Esophagus muscularis mucosa (tissue), 4 donors: Measurements from ENCODE around the gene UQCRFS1. TPM values are rescaled to one million over a fixed set of nuclear protein-coding genes. Genes with fewer than 3 reads are reported as not detected.

Experiments
- DNase-seq: peaks from one replicate; pipeline ENCODE4 v3.0.0-alpha.2; 2017; ENCODE audit errors: extremely low spot score
- H3K27ac ChIP-seq, 4 donors: fragments of 200-600 bp; sonication (generic); replicated peaks in 1 of 4; 1 replicate in 3 of 4; 2 replicates in 1 of 4; pipeline ENCODE4 v1.5.1; 2016 to 2019; ENCODE audit warnings: mild to moderate bottlenecking in 1 of 4
- H3K27me3 ChIP-seq, 4 donors: fragments of 200-600 bp; sonication (generic); one replicate each; pipeline versions ENCODE4 v1.5.1 to v1.6.0; 2016 to 2019
- H3K36me3 ChIP-seq, 4 donors: fragments of 200-600 bp; sonication (generic); one replicate each; pipeline ENCODE4 v1.5.1; 2016 to 2019
- H3K4me1 ChIP-seq, 4 donors: fragments of 200-600 bp; sonication (generic); one replicate each; pipeline ENCODE4 v1.5.1; 2016 to 2019
- H3K4me3 ChIP-seq, 4 donors: fragments of 200-600 bp; sonication (generic); 1 replicate in 2 of 4; 2 replicates in 2 of 4; pipeline ENCODE4 v1.5.1; 2016 to 2019; ENCODE audit warnings: mild to moderate bottlenecking in 4 of 4, moderate library complexity in 1 of 4
- H3K9me3 ChIP-seq, 4 donors: fragments of 200-600 bp; sonication (generic); 1 replicate in 3 of 4; 2 replicates in 1 of 4; pipeline ENCODE4 v1.5.1; 2016 to 2019
- CTCF ChIP-seq, 3 experiments: fragments of 200-600 bp in 2 of 3; fragments of 450-650 bp in 1 of 3; sonication (generic) in 2 of 3; IDR thresholded peaks; one replicate each; pipeline ENCODE4 v1.5.1; 2017 to 2019; ENCODE audit warnings: antibody characterized with exemption in 3 of 3, mild to moderate bottlenecking in 2 of 3, moderate library complexity in 1 of 3
- EP300 ChIP-seq: sonication (generic); formaldehyde crosslinking; IDR thresholded peaks from one replicate; pipeline ENCODE4 v1.6.1; 2017; ENCODE audit warnings: antibody characterized with exemption
- POLR2A ChIP-seq: fragments of 450-650 bp; IDR thresholded peaks from one replicate; pipeline ENCODE4 v1.6.1; 2017; ENCODE audit warnings: antibody characterized with exemption, moderate library complexity, mild to moderate bottlenecking, low read depth
- POLR2AphosphoS5 ChIP-seq, 2 donors: sonication (generic); formaldehyde crosslinking; IDR thresholded peaks; one replicate each; pipeline ENCODE4 v1.6.1; 2017; ENCODE audit warnings: antibody characterized with exemption in 2 of 2
- WGBS: methylation state at CpG from one replicate; pipeline ENCODE4 v1.1.5; 2018; 5-methylcytosine and 5-hydroxymethylcytosine counted together
- intact Hi-C: fragments of 100-400 bp; cut with DNase I; formaldehyde crosslinking; loops from one replicate; pipeline ENCODE4 v1.15.1; 2023
- small RNA-seq, 3 donors: library from RNA; depleted of rRNA; stranded (forward); fragments of <200 nt; gene quantifications; one replicate each; pipeline ENCODE3, GENCODE V24; 2016
- total RNA-seq, 4 donors: library from RNA; depleted of rRNA; stranded (reverse); fragments of >200 nt; gene quantifications; one replicate each; pipeline versions ENCODE4 v1.1.0 to v1.2.1, GENCODE V29; 2016

The UQCRFS1 gene
- total RNA-seq, 4 donors from 2014 or later = 41.1 to 46.4 (median 43.3) TPM

GRCh38 chr19:29155683-29156082, 57.3 kb downstream of the UQCRFS1 start:
- WGBS = 84% methylated on average over 2 of the region's 2 CpGs
- no peaks in the 10 kb centered on the region for H3K36me3 ChIP-seq
- DNase-seq = no peak
- intact Hi-C loops = no loop called here
- no peak overlapping the region for H3K27ac ChIP-seq
- peaks cover 0 to 2% (median 0%) of the 10 kb centered on the region in 4 donors for H3K27me3 ChIP-seq
- TF ChIP-seq EP300 (no peak), POLR2AphosphoS5 (IDR thresholded peaks at IDR 0.05) (no peak), CTCF (IDR thresholded peaks at IDR 0.05) (no peak), POLR2A (no peak)
- no peak overlapping the region for H3K4me3 ChIP-seq
- H3K9me3 ChIP-seq = peaks cover 0 to 48% (median 20%) of the 10 kb centered on the region in 4 donors
- H3K4me1 ChIP-seq = no peaks in the 10 kb centered on the region

Small RNA genes lying within 50 kb of the gene (small RNA-seq; reads per million reads assigned to genes)
- 0 reads per million in 3 donors for gene RN7SL340P
